SU-DHL-6 (cell line): ENCODE results near the gene CRYBA1.

Experiments used
- H2AFZ ChIP-seq: fragments of 200-600 bp; sonication (generic); 2 replicates; pipeline ENCODE4 v1.6.1; 2014; ENCODE audit warnings: low read depth, mild to moderate bottlenecking, moderate library complexity, mixed read lengths, antibody characterized with exemption, low read length; ENCODE audit not compliant: severe bottlenecking
- H3F3A ChIP-seq: fragments of 200-600 bp; shearing (Covaris generic); 2 replicates; pipeline ENCODE4 v1.6.0; 2016; ENCODE audit warnings: antibody characterized with exemption, mild to moderate bottlenecking; ENCODE audit not compliant: insufficient read depth
- H3K27ac ChIP-seq: fragments of 200-600 bp; sonication (generic); 2 replicates; pipeline ENCODE4 v1.5.1; 2016; ENCODE audit warnings: low read depth, mild to moderate bottlenecking, low read length, moderate library complexity, mixed read lengths
- H3K27me3 ChIP-seq: fragments of 200-600 bp; sonication (generic), shearing (Covaris generic); 2 replicates; pipeline ENCODE4 v1.6.0; 2014; ENCODE audit warnings: mild to moderate bottlenecking, low read length
- H3K36me3 ChIP-seq: fragments of 200-600 bp; sonication (generic); 2 replicates; pipeline ENCODE4 v1.6.1; 2014; ENCODE audit warnings: mild to moderate bottlenecking, low read length, mixed read lengths
- H3K4me2 ChIP-seq: fragments of 300-600, 200-600 bp; shearing (Covaris generic), sonication (generic); 2 replicates; pipeline ENCODE4 v1.6.0; 2014; ENCODE audit warnings: low read length, low read depth, mild to moderate bottlenecking; ENCODE audit not compliant: poor library complexity, severe bottlenecking
- H3K4me3 ChIP-seq: fragments of 200-600 bp; sonication (generic); 2 replicates; pipeline ENCODE4 v1.5.1; 2014; ENCODE audit warnings: antibody characterized with exemption, low read length, mild to moderate bottlenecking, mixed read lengths; ENCODE audit not compliant: insufficient read depth, poor library complexity, severe bottlenecking
- H3K79me2 ChIP-seq: fragments of 200-600 bp; sonication (generic); 2 replicates; pipeline ENCODE4 v1.6.1; 2014; ENCODE audit warnings: mild to moderate bottlenecking, low read length, moderate library complexity; ENCODE audit not compliant: insufficient read depth
- H3K9ac ChIP-seq: fragments of 200-600 bp; sonication (generic); 2 replicates; pipeline ENCODE4 v1.7.0; 2014; ENCODE audit warnings: mild to moderate bottlenecking, low read length
- H3K9me2 ChIP-seq: fragments of 200-600 bp; sonication (generic); replicated peaks from 2 replicates; pipeline ENCODE4 v1.6.1; 2014; ENCODE audit warnings: low read length; ENCODE audit not compliant: insufficient read depth
- H3K9me3 ChIP-seq: fragments of 200-600 bp; sonication (generic); 2 replicates; pipeline ENCODE4 v1.6.1; 2014; ENCODE audit warnings: low read length, mixed read lengths; ENCODE audit not compliant: insufficient read depth
- H4K20me1 ChIP-seq: fragments of 200-600 bp; sonication (generic); 2 replicates; pipeline ENCODE4 v1.6.1; 2014; ENCODE audit warnings: low read depth, mild to moderate bottlenecking, antibody characterized with exemption, low read length, moderate library complexity, mixed read lengths
- EZH2phosphoT487 ChIP-seq: fragments of 200-600 bp; sonication (generic), shearing (Covaris generic); conservative IDR thresholded peaks from 2 replicates; pipeline ENCODE4 v1.6.1; 2018; ENCODE audit warnings: mild to moderate bottlenecking, antibody characterized with exemption, low read length, moderate library complexity, mixed read lengths
- TF ChIP-seq, protein P1 (sequence below): fragments of 200-600 bp; sonication (generic); IDR thresholded peaks from one replicate; pipeline ENCODE4 v1.5.1; 2017; ENCODE audit warnings: antibody characterized with exemption, mild to moderate bottlenecking, low read length, moderate library complexity; ENCODE audit not compliant: insufficient read depth, poor library complexity, severe bottlenecking

Gene CRYBA1

DNA sequence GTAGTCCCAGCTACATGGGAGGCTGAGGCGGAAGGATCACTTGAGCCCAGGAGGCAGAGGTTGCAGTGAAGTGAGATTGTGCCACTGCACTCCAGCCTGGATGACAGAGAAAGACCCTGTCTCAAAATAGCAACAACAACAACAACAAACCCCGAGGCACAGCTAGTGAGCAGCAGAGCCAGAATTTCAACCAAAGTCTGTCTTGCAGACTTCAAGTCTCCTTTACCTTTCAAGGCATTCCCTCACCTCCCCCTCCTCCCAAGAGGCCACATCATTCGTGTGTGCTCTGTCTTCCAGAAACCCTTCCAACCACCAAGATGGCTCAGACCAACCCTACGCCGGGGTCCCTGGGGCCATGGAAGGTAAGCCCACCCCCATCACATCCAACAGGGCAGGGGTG lies 2.2 kb downstream of the CRYBA1 start:
- Histone ChIP-seq H3K4me2 (no peak overlapping the region), H3F3A (peaks cover 16% of the 10 kb centered on the region), H3K9me3 (no peaks in the 10 kb centered on the region), H3K4me3 (no peak overlapping the region), H4K20me1 (no peaks in the 10 kb centered on the region), H3K79me2 (no peaks in the 10 kb centered on the region), H3K27ac (no peak overlapping the region), H3K9ac (no peak overlapping the region), H3K9me2 (no peaks in the 10 kb centered on the region), H3K27me3 (no peaks in the 10 kb centered on the region), H3K36me3 (no peaks in the 10 kb centered on the region), H2AFZ (no peak overlapping the region)
- TF ChIP-seq, protein P1, sequence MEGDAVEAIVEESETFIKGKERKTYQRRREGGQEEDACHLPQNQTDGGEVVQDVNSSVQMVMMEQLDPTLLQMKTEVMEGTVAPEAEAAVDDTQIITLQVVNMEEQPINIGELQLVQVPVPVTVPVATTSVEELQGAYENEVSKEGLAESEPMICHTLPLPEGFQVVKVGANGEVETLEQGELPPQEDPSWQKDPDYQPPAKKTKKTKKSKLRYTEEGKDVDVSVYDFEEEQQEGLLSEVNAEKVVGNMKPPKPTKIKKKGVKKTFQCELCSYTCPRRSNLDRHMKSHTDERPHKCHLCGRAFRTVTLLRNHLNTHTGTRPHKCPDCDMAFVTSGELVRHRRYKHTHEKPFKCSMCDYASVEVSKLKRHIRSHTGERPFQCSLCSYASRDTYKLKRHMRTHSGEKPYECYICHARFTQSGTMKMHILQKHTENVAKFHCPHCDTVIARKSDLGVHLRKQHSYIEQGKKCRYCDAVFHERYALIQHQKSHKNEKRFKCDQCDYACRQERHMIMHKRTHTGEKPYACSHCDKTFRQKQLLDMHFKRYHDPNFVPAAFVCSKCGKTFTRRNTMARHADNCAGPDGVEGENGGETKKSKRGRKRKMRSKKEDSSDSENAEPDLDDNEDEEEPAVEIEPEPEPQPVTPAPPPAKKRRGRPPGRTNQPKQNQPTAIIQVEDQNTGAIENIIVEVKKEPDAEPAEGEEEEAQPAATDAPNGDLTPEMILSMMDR, result no peak
- TF ChIP-seq EZH2phosphoT487, result no peak

DNA sequence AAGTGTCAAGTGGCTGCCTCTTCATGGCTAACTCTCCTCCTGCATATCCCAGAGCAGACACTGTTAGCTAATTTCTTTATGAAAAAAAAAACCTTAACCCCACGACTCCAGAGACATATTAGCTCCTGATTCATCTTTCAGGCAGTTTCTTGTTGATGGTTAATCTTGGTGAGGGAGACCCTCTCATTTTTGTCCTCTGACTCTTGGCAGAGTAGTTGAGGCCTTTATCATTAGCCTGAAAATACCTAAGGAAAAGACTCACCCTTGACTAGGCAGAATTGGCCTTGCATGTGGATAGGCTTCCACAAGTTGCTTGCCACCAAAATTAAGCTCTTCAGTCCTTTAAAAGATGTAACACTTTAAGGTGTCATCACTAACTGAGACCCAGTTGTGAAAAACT lies 4.0 kb downstream of the CRYBA1 start:
- H3F3A ChIP-seq, result peaks cover 28% of the 10 kb centered on the region

DNA sequence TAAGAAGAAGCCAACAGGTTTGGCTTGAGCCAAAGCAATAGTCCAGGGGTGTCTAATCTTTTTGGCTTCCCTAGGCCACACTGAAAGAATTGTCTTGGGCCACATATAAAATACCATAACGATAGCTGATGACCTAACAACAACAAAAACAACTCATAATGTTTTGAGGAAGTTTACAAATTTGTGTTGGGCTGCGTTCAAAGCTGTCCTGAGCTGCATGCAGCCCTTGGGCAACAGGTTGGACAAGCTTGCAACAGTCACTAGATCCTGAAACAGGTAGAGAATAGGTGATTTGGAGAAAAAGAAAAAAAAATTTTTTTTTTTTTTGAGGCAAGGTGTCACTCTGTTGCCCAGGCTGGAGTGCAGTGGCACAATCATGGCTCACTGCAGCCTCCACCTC lies 4.5 kb downstream of the CRYBA1 start:
- Histone ChIP-seq H3K9me2 (no peaks in the 10 kb centered on the region), H3K9me3 (no peaks in the 10 kb centered on the region), H3K36me3 (no peaks in the 10 kb centered on the region), H3K27me3 (no peaks in the 10 kb centered on the region), H3K79me2 (no peaks in the 10 kb centered on the region), H3K27ac (no peak overlapping the region), H3K4me2 (no peak overlapping the region), H3K9ac (no peak overlapping the region), H4K20me1 (no peaks in the 10 kb centered on the region; the same call in 1 of the 2 replicates), H2AFZ (no peak overlapping the region), H3F3A (peaks cover 34% of the 10 kb centered on the region), H3K4me3 (no peak overlapping the region)
- TF ChIP-seq, protein P1, result no peak

More for the DNA sequence above, 4.0 kb downstream of the CRYBA1 start:
- Histone ChIP-seq H3K9me2 (no peaks in the 10 kb centered on the region), H3K4me2 (no peak overlapping the region), H3K9me3 (no peaks in the 10 kb centered on the region), H3K36me3 (no peaks in the 10 kb centered on the region), H2AFZ (no peak overlapping the region), H3K27me3 (no peaks in the 10 kb centered on the region), H3K9ac (no peak overlapping the region), H3K4me3 (no peak overlapping the region), H3K27ac (no peak overlapping the region), H3K79me2 (no peaks in the 10 kb centered on the region), H4K20me1 (no peaks in the 10 kb centered on the region)
- TF ChIP-seq, protein P1, result no peak
- no peak for TF ChIP-seq EZH2phosphoT487
